Mesothelial cell of epicardium (in vitro differentiated cells): ENCODE measurements around the gene ZNF273. TPM values are rescaled to one million over a fixed set of nuclear protein-coding genes. Genes with fewer than 3 reads are reported as not detected.

Experiments used
- DNase-seq, 2 experiments: peaks; one replicate each; pipeline ENCODE4 v3.0.0; 2021; ENCODE audit warnings: low spot score in 2 of 2; ENCODE audit not compliant: unreplicated experiment in 2 of 2
- H3K27ac Mint-ChIP-seq: 2 replicates; pipeline ENCODE4 v1.8.0; 2021; ENCODE audit warnings: mixed read lengths
- H3K27me3 Mint-ChIP-seq: 2 replicates; pipeline ENCODE4 v1.8.0; 2021; ENCODE audit warnings: low read depth, mixed read lengths
- H3K36me3 Mint-ChIP-seq: 2 replicates; pipeline ENCODE4 v1.8.0; 2021; ENCODE audit warnings: mixed read lengths
- H3K4me1 Mint-ChIP-seq: 2 replicates; pipeline ENCODE4 v1.8.0; 2021; ENCODE audit warnings: mixed read lengths
- H3K4me3 Mint-ChIP-seq: 2 replicates; pipeline ENCODE4 v1.8.0; 2021; ENCODE audit warnings: mild to moderate bottlenecking, moderate library complexity, mixed read lengths
- H3K9me3 Mint-ChIP-seq: 2 replicates; pipeline ENCODE4 v1.8.0; 2021; ENCODE audit warnings: mixed read lengths
- total RNA-seq: library from RNA; stranded (reverse); gene quantifications from 3 replicates; pipeline ENCODE4 v1.2.1, GENCODE V29; 2021
- TF ChIP-seq, protein P1 (sequence below): fragments of 200-600 bp; sonication (generic); IDR thresholded peaks from one replicate; pipeline ENCODE4 v1.5.0; 2021; ENCODE audit warnings: antibody characterized with exemption; ENCODE audit not compliant: unreplicated experiment

Gene ZNF273
- total RNA-seq, 1 donor from 2014 or later, result 7.3 TPM

DNA sequence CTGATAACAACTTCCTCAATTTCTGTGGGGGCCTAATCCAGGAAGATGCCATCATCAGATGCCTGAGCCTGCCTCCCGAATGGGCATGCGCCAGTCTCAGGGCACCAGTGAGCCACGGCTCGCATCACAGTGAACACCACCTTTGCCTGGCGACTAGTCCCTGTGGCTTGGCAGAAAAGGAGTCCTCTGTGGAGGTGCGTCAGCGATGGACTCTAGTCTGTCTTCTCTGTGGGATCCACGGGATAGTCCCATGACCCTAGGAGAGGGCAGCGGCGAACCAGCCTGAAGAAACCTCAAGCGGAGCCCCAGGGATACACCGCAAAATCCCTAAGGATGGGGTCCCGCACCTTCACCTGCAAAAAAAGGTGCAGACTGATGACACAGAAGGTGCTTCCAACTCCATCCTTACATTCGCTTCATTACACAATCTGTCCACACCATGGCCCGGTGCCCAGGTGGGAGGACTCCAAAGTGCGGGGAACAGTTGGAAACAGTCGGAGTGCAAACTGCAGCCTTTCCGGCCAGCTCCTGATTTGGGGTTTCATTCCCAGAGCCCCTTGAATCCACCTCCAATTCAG lies 35.1 kb upstream of the ZNF273 start:
- Mint-ChIP-seq H3K36me3 (no peaks in the 10 kb centered on the region), H3K4me3 (no peak overlapping the region), H3K4me1 (no peaks in the 10 kb centered on the region), H3K27ac (no peak overlapping the region), H3K9me3 (peaks cover 58% of the 10 kb centered on the region), H3K27me3 (no peaks in the 10 kb centered on the region)
- TF ChIP-seq, protein P1, sequence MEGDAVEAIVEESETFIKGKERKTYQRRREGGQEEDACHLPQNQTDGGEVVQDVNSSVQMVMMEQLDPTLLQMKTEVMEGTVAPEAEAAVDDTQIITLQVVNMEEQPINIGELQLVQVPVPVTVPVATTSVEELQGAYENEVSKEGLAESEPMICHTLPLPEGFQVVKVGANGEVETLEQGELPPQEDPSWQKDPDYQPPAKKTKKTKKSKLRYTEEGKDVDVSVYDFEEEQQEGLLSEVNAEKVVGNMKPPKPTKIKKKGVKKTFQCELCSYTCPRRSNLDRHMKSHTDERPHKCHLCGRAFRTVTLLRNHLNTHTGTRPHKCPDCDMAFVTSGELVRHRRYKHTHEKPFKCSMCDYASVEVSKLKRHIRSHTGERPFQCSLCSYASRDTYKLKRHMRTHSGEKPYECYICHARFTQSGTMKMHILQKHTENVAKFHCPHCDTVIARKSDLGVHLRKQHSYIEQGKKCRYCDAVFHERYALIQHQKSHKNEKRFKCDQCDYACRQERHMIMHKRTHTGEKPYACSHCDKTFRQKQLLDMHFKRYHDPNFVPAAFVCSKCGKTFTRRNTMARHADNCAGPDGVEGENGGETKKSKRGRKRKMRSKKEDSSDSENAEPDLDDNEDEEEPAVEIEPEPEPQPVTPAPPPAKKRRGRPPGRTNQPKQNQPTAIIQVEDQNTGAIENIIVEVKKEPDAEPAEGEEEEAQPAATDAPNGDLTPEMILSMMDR, result no peak
- DNase-seq, result no peak

DNA sequence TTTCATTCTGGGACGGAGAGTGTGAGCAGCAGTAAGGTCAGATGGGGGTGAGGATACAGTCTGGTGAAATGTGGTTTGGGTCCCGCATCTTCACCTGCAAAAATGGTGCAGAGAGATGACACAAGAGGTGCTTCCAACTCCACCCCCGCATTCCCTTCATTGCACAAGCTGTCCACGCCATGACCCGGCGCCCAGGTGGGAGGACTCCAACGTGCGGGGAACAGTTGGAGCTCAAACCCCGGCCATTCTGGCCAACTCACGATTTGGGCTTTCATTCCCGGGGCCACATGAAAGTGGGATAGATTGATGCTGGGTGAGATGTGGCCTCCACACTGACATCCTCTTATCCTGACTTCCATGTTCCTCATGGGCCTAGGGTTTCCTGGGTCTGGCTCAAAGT lies 34.6 kb upstream of the ZNF273 start:
- Mint-ChIP-seq H3K27ac (no peak overlapping the region), H3K9me3 (peaks cover 58% of the 10 kb centered on the region), H3K36me3 (no peaks in the 10 kb centered on the region), H3K4me3 (no peak overlapping the region), H3K27me3 (no peaks in the 10 kb centered on the region), H3K4me1 (no peaks in the 10 kb centered on the region)
- TF ChIP-seq, protein P1, result no peak
- DNase-seq, result no peak

DNA sequence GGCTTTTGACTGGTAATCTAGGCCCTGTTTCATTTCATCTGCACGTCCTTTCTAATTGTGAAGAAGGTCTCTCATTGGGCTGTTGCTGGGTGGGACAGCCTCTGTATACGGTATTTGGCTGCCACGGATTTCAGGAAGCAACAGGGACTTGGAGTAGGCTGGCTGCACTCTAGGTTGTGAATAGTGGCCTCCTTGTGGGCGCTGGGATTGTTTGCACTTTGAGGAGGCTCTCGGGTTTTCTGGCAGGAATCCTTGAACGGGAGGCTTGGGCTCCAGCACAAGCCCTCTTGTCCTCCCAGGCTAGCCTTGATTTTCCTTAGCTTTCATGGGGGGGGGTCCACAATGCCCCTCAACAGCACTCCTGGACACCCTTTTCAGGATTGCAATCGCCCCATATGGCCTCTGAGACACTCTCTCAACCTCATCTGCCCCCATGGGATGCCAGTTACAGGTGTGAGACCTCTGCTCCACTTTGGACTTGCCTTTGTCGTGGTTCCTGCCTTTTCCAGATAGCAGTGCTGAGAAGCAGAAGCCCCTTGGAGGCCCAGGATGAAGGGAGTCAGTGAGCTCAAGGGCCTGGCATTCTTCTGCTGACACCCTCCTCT lies 33.9 kb upstream of the ZNF273 start:
- no peak for DNase-seq
- H3K4me1 Mint-ChIP-seq, result no peaks in the 10 kb centered on the region

DNA sequence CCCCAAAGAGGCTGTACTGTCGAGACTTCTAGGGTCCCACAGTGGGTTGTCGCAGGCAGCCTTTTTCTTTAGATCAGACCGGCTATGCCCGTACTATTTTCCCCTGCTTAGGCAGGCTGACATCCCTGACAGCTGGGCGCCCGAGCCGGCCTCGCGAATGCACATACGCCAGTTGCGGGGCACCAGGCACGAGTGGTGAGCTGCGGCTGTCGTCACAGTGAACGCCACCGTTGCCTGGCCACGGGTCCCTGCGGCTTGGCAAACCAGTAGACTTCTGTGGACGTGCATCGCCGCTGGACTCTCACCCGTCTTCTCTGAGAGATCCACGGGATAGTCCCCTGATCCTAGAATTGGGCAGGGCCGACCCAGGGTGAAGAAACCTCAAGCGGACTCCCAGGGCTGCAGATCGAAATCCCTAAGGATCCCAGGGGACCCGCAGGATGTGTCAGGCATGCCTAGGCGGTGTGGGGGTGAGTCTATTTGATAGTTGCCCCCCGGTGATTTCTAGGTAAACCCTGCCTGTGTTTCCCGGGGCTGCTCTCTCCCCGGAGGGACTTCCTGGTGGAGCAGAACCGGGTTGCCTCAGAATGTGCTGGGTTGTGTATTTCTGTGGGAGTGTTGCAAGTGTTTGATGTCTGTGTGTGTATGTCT lies 33.0 kb upstream of the ZNF273 start:
- Mint-ChIP-seq H3K27me3 (no peaks in the 10 kb centered on the region), H3K27ac (no peak overlapping the region), H3K4me1 (no peaks in the 10 kb centered on the region), H3K36me3 (no peaks in the 10 kb centered on the region), H3K4me3 (no peak overlapping the region), H3K9me3 (peaks cover 56% of the 10 kb centered on the region)
- TF ChIP-seq, protein P1, result no peak
- DNase-seq, result no peak

More for the DNA sequence above, 33.9 kb upstream of the ZNF273 start:
- no peak overlapping the region for H3K4me3 Mint-ChIP-seq
- no peaks in the 10 kb centered on the region for H3K36me3 Mint-ChIP-seq
- peaks cover 60% of the 10 kb centered on the region for H3K9me3 Mint-ChIP-seq
- TF ChIP-seq, protein P1, result no peak
- no peak overlapping the region for H3K27ac Mint-ChIP-seq
- H3K27me3 Mint-ChIP-seq, result no peaks in the 10 kb centered on the region

DNA sequence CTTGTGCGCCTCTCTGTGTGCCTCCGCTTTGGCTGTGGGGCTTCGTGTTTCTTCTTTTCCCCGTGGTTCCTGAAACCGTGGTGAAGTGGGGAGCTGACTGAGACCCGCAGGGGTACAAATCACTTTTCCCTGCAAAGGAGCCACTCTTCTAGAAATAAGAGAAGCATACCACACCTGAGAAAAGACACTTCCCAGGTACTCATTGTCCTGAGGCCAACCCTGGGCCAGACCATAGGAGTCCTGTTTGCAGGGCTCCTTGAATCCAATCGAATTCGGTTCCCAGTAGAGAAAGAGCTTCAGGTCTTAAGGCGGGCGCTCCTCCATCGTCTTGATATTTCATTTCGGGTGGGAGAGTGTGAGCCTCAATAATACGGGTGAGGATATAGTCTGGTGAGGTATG lies 32.4 kb upstream of the ZNF273 start:
- no peaks in the 10 kb centered on the region for H3K27me3 Mint-ChIP-seq
- H3K4me3 Mint-ChIP-seq, result no peak overlapping the region
- H3K9me3 Mint-ChIP-seq, result peaks cover 51% of the 10 kb centered on the region
- TF ChIP-seq, protein P1, result no peak
- no peaks in the 10 kb centered on the region for H3K4me1 Mint-ChIP-seq
- no peaks in the 10 kb centered on the region for H3K36me3 Mint-ChIP-seq
- DNase-seq, result no peak
- no peak overlapping the region for H3K27ac Mint-ChIP-seq
